GM23248 (cell line): ENCODE data around the gene NAT9. TPM values are rescaled to one million over a fixed set of nuclear protein-coding genes. Genes with fewer than 3 reads are reported as not detected.
A peak's percentile ranks its signal among the peaks of the same experiment; 100 is the strongest.

Experiments used
- DNase-seq: peaks from one replicate; pipeline ENCODE4 v3.0.0-alpha.2; 2015
- H2AFZ ChIP-seq: fragments of 200-600 bp; sonication (generic); 2 replicates; pipeline ENCODE4 v1.6.1; 2016; ENCODE audit warnings: antibody characterized with exemption
- H3F3A ChIP-seq: fragments of 200-600 bp; sonication (generic); 2 replicates; pipeline ENCODE4 v1.6.1; 2016; ENCODE audit warnings: mild to moderate bottlenecking, antibody characterized with exemption, mixed run types; ENCODE audit not compliant: insufficient read depth
- H3K27ac ChIP-seq: fragments of 200-600 bp; sonication (generic); 2 replicates; pipeline ENCODE4 v1.5.1; 2016; ENCODE audit warnings: mild to moderate bottlenecking
- H3K27me3 ChIP-seq: fragments of 200-600 bp; sonication (generic); replicated peaks from 2 replicates; pipeline ENCODE4 v1.6.1; 2016; ENCODE audit warnings: mild to moderate bottlenecking; ENCODE audit not compliant: insufficient read depth
- H3K36me3 ChIP-seq: fragments of 200-600 bp; sonication (generic); 2 replicates; pipeline ENCODE4 v1.6.1; 2016; ENCODE audit warnings: low read depth, mild to moderate bottlenecking
- H3K4me1 ChIP-seq: fragments of 200-600 bp; sonication (generic); 2 replicates; pipeline ENCODE4 v1.6.1; 2016; ENCODE audit warnings: mild to moderate bottlenecking; ENCODE audit not compliant: insufficient read depth
- H3K4me2 ChIP-seq: fragments of 200-600 bp; sonication (generic); one replicate; pipeline ENCODE4 v1.6.1; 2016; ENCODE audit warnings: mild to moderate bottlenecking; ENCODE audit not compliant: unreplicated experiment
- H3K4me3 ChIP-seq: fragments of 200-600 bp; sonication (generic); 2 replicates; pipeline ENCODE4 v1.5.1; 2016; ENCODE audit warnings: mild to moderate bottlenecking
- H3K79me2 ChIP-seq: fragments of 200-600 bp; sonication (generic); 2 replicates; pipeline ENCODE4 v1.6.1; 2016; ENCODE audit warnings: mild to moderate bottlenecking; ENCODE audit not compliant: insufficient read depth
- H3K9ac ChIP-seq: fragments of 200-600 bp; sonication (generic); 2 replicates; pipeline ENCODE4 v1.6.1; 2016; ENCODE audit warnings: mild to moderate bottlenecking
- H3K9me2 ChIP-seq: fragments of 200-600 bp; sonication (generic); 2 replicates; pipeline ENCODE4 v1.6.1; 2016; ENCODE audit warnings: mixed run types, mild to moderate bottlenecking, moderate library complexity; ENCODE audit not compliant: insufficient read depth
- H3K9me3 ChIP-seq: fragments of 200-600 bp; sonication (generic); one replicate; pipeline ENCODE4 v1.6.1; 2017; ENCODE audit warnings: low read depth
- H4K20me1 ChIP-seq: fragments of 200-600 bp; sonication (generic); 2 replicates; pipeline ENCODE4 v1.6.0; 2016; ENCODE audit not compliant: insufficient read depth
- EZH2 ChIP-seq: fragments of 200-600 bp; sonication (generic); IDR thresholded peaks from 2 replicates; pipeline ENCODE4 v1.6.1; 2018; ENCODE audit warnings: antibody characterized with exemption, mild to moderate bottlenecking; ENCODE audit not compliant: insufficient read depth, poor library complexity, severe bottlenecking
- EZH2phosphoT487 ChIP-seq: fragments of 200-600 bp; sonication (generic); IDR thresholded peaks from 2 replicates; pipeline ENCODE4 v1.6.1; 2018; ENCODE audit warnings: antibody characterized with exemption, moderate library complexity, mild to moderate bottlenecking, low read depth; ENCODE audit not compliant: insufficient read depth
- WGBS, 2 experiments: methylation state at CpG; one replicate each; pipeline ENCODE4 v1.1.6; 2015 to 2017; ENCODE audit warnings: low lambda C conversion rate in 2 of 2, low coverage in 1 of 2; ENCODE audit errors: missing lambda C conversion rate in 2 of 2; 5-methylcytosine and 5-hydroxymethylcytosine counted together
- in situ Hi-C: fragments of 300-500 bp; cut with MboI; formaldehyde crosslinking; loops from 2 replicates; pipeline ENCODE4 v1.15.0; 2020
- polyA plus RNA-seq: library from polyadenylated mRNA; unstranded; fragments of >200 nt; fragmentation: Nextera tagmentation; extraction: Ambion mirVana; gene quantifications from 2 replicates; pipeline ENCODE4 v1.2.1, GENCODE V29; 2016
- total RNA-seq: library from RNA; depleted of rRNA; stranded (reverse); fragments of >200 nt; shearing (Covaris generic); gene quantifications from 2 replicates; pipeline ENCODE4 v1.2.3, GENCODE V29; 2014; rRNA removed

Gene NAT9
- total RNA-seq (23.6 and 26.4 TPM in 2 replicates), polyA plus RNA-seq (31.0 and 34.6 TPM in 2 replicates)

DNA sequence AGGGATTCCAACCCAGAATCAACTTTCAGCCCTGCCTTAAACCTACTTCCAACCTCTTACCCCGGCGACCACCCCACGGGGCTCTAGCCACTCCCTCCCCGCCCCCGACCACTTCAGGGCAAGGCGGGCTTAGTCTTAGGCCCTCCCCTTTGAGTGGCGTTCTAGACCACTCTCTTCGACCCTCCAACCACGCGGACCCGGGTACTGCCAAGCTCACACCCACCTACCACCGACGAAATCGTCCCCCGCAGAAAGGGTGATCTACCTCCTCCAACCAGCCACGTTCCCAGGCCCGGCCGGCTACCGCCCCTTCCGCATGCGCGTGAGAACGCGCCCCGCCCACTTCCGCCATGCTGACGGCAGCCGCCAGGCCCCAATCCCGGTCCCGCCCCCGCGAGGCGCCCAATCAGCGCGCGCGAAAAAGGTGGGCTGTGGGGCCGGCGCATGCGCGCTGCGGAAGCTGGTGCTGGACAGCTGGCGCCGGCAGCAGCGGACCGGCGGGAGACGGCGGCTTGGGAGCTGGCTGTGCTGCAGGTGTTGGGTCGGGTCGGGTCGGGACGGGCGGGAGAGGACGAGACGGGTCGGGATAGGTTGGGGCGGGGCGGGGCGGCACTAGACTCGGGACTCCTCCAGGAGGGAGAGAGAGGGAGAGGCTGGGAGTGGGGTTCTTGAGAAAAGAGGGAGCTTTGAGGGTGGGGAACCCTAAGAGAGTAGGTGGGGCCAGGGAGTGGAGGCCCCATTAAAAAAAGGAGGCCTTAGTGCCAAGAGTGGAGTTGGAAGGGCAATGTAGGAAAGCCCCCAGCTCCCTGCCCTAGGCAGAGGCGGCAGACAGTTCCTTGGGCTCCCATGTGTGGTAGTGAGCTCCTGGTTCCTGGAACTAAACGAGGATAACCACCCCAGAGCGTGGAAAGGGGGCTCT is at the start of gene NAT9:
Gene NAT9 (minus strand): TSS at position 302 of the 919 bp plus-strand sequence. CDS start 647 bp downstream, outside the sequence.
- H3K4me2 ChIP-seq, result peak within 1 kb of the TSS; percentile 82
- 1% methylated on average over 56 to 64 of the region's 64 CpGs for WGBS, 2 experiments
- H3K27me3 ChIP-seq, result no peaks in the 10 kb centered on the region
- peak within 1 kb of the TSS; percentile 86 for H3K9ac ChIP-seq
- H3K79me2 ChIP-seq, result peaks cover 62% of the 10 kb centered on the region
- peak within 1 kb of the TSS; percentile 85 for H2AFZ ChIP-seq
- peak within 1 kb of the TSS; percentile 49 for H3K27ac ChIP-seq
- H3K9me2 ChIP-seq, result no peaks in the 10 kb centered on the region
- peaks cover 25% of the 10 kb centered on the region for H3K4me1 ChIP-seq
- H3K9me3 ChIP-seq, result no peaks in the 10 kb centered on the region
- DNase-seq, result peak; percentile 99
- H3F3A ChIP-seq, result peaks cover 10% of the 10 kb centered on the region
- no peaks in the 10 kb centered on the region for H4K20me1 ChIP-seq
- TF ChIP-seq EZH2, result no peak
- TF ChIP-seq EZH2phosphoT487, result no peak
- peak within 1 kb of the TSS; percentile 84 for H3K4me3 ChIP-seq
- no peaks in the 10 kb centered on the region for H3K36me3 ChIP-seq
- in situ Hi-C loops, result no loop called here

DNA sequence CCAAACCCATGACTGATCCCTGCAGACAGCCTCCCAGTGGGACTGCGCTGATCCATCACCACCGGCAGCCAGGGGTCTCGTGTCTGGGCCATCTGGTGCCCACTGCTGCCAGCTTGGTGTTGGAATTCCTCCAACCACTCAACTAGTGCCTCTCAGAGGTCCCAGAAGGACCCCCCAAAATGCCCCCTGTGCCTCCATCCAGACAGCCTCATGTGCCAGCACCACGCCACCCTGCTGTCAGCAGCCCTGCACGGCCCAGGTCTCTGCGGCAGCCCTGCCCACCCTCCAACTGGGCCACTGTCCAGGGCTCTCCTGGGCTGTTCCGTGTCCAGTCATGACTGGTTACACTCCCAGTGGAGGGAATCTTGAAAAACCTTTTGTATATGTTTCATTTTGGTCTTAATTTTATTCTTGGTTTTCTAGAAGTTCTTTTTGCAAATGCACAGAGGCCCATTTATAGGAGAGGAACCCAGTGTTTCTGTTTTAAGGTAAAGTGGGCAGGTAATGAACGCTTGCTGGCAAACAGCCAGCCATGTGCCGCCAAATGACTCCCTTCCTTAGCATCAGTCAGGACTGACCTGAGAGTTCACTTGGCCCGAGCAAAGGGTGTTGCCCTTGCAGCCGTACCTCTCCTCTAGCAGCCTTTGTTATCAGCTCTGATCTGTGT is 48.9 kb upstream of the NAT9 start:
- Histone ChIP-seq H3K36me3 (no peaks in the 10 kb centered on the region), H3K9me3 (no peaks in the 10 kb centered on the region), H3K4me1 (no peaks in the 10 kb centered on the region), H3K9ac (no peak overlapping the region), H3K27ac (no peak overlapping the region), H3K27me3 (no peaks in the 10 kb centered on the region), H4K20me1 (no peaks in the 10 kb centered on the region), H3K79me2 (no peaks in the 10 kb centered on the region), H3F3A (no peaks in the 10 kb centered on the region), H3K4me3 (no peak overlapping the region), H2AFZ (no peak overlapping the region), H3K9me2 (no peaks in the 10 kb centered on the region), H3K4me2 (no peak overlapping the region)
- in situ Hi-C loops, result no loop called here
- no peak for DNase-seq
- TF ChIP-seq EZH2phosphoT487, result no peak
- no peak for TF ChIP-seq EZH2
- WGBS, 2 experiments, result 91 to 92% methylated on average over 11 of the region's 11 CpGs

GRCh38 chr17:74822939-74823367 is 46.8 kb upstream of the NAT9 start:
- TF ChIP-seq EZH2phosphoT487 (no peak), EZH2 (no peak)
- Histone ChIP-seq H3K9me3 (no peaks in the 10 kb centered on the region), H3K4me2 (no peak overlapping the region), H3K9ac (no peak overlapping the region), H3K27ac (no peak overlapping the region), H3K79me2 (no peaks in the 10 kb centered on the region), H3K36me3 (no peaks in the 10 kb centered on the region), H3K27me3 (no peaks in the 10 kb centered on the region), H3F3A (no peaks in the 10 kb centered on the region), H3K4me1 (no peaks in the 10 kb centered on the region), H3K4me3 (no peak overlapping the region), H4K20me1 (no peaks in the 10 kb centered on the region), H3K9me2 (no peaks in the 10 kb centered on the region), H2AFZ (no peak overlapping the region)
- in situ Hi-C loops, result no loop called here
- 82 to 83% methylated on average over 12 of the region's 12 CpGs for WGBS, 2 experiments
- DNase-seq, result no peak

DNA sequence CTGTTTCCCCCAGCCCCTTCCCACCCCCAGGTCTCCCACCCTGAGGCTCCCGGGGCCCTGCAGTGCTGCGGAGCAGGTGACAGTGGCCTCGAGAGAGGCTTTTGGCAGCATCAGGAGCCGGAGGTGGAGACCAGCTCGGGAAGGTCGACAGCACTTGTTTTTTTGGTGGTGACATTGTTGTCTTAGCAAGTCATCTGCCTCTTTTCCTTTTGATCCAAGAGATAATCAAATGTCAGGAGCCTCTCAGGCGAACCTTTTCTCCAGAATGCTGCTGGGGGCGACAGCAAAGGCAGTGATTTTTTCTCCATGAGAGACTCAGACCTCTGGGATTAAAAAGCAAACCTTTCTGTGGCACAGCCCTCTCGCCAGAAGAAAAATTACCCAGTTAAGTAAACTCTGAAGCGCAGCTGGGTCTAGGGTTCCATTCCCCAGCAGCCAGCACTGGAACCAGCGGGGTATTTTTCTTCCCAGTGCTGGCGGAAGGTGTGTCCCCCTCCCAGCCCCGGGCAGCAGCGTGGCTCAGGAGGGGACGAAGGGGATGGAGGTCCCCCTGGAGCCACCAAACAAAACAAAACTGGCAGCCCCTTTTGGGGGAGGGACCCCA is 46.3 kb upstream of the NAT9 start:
- no peak overlapping the region for H3K4me3 ChIP-seq
- no peaks in the 10 kb centered on the region for H3K27me3 ChIP-seq
- H3K79me2 ChIP-seq, result no peaks in the 10 kb centered on the region
- H3K4me2 ChIP-seq, result no peak overlapping the region
- in situ Hi-C loops, result no loop called here
- no peaks in the 10 kb centered on the region for H3K36me3 ChIP-seq
- H4K20me1 ChIP-seq, result no peaks in the 10 kb centered on the region
- H3K4me1 ChIP-seq, result no peaks in the 10 kb centered on the region
- no peaks in the 10 kb centered on the region for H3F3A ChIP-seq
- H3K27ac ChIP-seq, result no peak overlapping the region
- DNase-seq, result no peak
- H2AFZ ChIP-seq, result no peak overlapping the region
- WGBS, 2 experiments, result 87 to 89% methylated on average over 15 of the region's 15 CpGs
- H3K9me2 ChIP-seq, result no peaks in the 10 kb centered on the region
- no peak for TF ChIP-seq EZH2
- no peak for TF ChIP-seq EZH2phosphoT487
- H3K9ac ChIP-seq, result no peak overlapping the region
- H3K9me3 ChIP-seq, result no peaks in the 10 kb centered on the region
